Measurements from ENCODE around the gene MMD.

DNA sequence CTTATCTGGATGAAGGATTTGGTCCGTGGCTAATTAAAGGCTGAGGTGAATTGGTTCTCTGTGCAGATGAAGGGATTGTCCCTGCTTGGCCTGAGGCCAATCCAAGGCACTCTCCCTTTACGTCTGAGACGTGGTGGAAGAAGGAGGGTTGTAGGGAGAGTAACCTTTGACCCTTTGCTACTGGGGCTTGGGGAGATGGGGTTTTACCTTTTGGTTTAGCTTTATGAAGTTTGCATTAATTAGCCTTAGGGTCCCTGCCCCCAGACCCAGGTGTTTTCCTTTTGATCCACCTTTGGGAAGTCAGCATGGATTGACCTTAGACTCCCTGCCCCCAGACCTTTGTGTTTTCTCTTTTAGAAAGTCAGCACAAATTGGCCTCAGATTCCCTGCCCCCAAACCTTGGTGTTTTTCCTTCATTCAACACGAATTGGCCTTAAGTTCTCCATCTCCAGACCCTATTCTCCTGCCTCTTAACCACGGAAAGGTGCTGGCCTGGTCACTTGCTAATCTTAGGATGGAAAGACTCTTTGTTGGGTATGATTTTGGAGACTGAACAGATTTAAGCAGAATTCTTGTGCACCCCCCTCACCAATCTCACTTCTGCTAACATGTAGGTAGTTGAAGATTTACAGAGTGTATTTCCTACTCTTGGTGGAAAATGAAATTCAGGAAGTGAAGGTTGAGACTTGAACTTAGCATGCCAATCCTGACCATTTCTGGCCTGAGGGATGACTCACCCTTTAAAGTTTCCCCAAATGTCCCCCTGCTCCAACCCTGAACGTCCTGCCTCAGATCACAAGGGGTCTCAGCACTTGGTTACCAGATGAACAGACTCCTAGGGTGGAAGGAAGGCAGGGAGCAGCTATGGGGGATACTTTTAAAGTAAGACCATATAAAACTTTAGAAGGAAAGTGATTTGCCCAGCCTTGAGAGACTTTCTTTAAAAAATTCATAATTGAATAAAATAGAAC, 23.1 kb upstream of the MMD start:
- TF ChIP-seq, protein P1, sequence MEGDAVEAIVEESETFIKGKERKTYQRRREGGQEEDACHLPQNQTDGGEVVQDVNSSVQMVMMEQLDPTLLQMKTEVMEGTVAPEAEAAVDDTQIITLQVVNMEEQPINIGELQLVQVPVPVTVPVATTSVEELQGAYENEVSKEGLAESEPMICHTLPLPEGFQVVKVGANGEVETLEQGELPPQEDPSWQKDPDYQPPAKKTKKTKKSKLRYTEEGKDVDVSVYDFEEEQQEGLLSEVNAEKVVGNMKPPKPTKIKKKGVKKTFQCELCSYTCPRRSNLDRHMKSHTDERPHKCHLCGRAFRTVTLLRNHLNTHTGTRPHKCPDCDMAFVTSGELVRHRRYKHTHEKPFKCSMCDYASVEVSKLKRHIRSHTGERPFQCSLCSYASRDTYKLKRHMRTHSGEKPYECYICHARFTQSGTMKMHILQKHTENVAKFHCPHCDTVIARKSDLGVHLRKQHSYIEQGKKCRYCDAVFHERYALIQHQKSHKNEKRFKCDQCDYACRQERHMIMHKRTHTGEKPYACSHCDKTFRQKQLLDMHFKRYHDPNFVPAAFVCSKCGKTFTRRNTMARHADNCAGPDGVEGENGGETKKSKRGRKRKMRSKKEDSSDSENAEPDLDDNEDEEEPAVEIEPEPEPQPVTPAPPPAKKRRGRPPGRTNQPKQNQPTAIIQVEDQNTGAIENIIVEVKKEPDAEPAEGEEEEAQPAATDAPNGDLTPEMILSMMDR (IDR thresholded peaks at IDR 0.05 in 4 of 5, conservative IDR thresholded peaks at IDR 0.05 in 1 of 5), result no peak
- no peak for TF ChIP-seq POLR2A (IDR thresholded peaks at IDR 0.05)
